Upper lobe of left lung (tissue), 6 donors: ENCODE data around the gene LRRC52. TPM values are rescaled to one million over a fixed set of nuclear protein-coding genes. Genes with fewer than 3 reads are reported as not detected.

Experiments used
- ATAC-seq, 2 donors: fragments of 200-7000 bp; cut with Tn5 transposase; one replicate each; pipeline ENCODE4 v1.9.1; 2022; ENCODE audit warnings: mild to moderate bottlenecking in 2 of 2, moderate library complexity in 2 of 2; ENCODE audit not compliant: low FRiP score in 2 of 2
- DNase-seq, 2 donors: peaks; one replicate each; pipeline ENCODE4 v3.0.0-alpha.2; 2019 to 2020
- H3K27ac ChIP-seq, 4 donors: fragments of 200-600 bp; sonication (generic); one replicate each; pipeline ENCODE4 v1.5.1; 2016 to 2019
- H3K27me3 ChIP-seq, 4 donors: fragments of 200-600 bp; sonication (generic); one replicate each; pipeline ENCODE4 v1.5.1; 2017 to 2019
- H3K36me3 ChIP-seq, 4 donors: fragments of 200-600 bp; sonication (generic); one replicate each; pipeline ENCODE4 v1.5.1; 2016 to 2019
- H3K4me1 ChIP-seq, 4 donors: fragments of 200-600 bp; sonication (generic); one replicate each; pipeline ENCODE4 v1.5.1; 2018 to 2019
- H3K4me3 ChIP-seq, 4 donors: fragments of 200-600 bp; sonication (generic); one replicate each; pipeline ENCODE4 v1.5.1; 2017 to 2019; ENCODE audit warnings: mild to moderate bottlenecking in 2 of 4, moderate library complexity in 1 of 4
- H3K9me3 ChIP-seq, 4 donors: fragments of 200-600 bp; sonication (generic); one replicate each; pipeline ENCODE4 v1.5.1; 2018 to 2019
- CTCF ChIP-seq, 6 experiments: fragments of 450-650 bp in 4 of 6; fragments of 200-600 bp in 2 of 6; sonication (generic) in 2 of 6; IDR thresholded peaks; one replicate each; pipeline ENCODE4 v1.5.1; 2016 to 2019; ENCODE audit warnings: antibody characterized with exemption in 6 of 6
- EP300 ChIP-seq, 4 donors: sonication (generic); formaldehyde crosslinking; IDR thresholded peaks; one replicate each; pipeline ENCODE4 v1.5.1; 2017; ENCODE audit warnings: antibody characterized with exemption in 4 of 4, control low read depth in 2 of 4
- POLR2A ChIP-seq, 4 donors: fragments of 450-650 bp; IDR thresholded peaks; one replicate each; pipeline ENCODE4 v1.5.1; 2016 to 2017; ENCODE audit warnings: antibody characterized with exemption in 4 of 4, mild to moderate bottlenecking in 2 of 4
- POLR2AphosphoS5 ChIP-seq, 2 donors: sonication (generic); formaldehyde crosslinking; IDR thresholded peaks; one replicate each; pipeline ENCODE4 v1.5.1; 2017; ENCODE audit warnings: antibody characterized with exemption in 2 of 2
- WGBS, 2 donors: methylation state at CpG; one replicate each; pipeline ENCODE4 v1.1.5; 2017 to 2018; 5-methylcytosine and 5-hydroxymethylcytosine counted together
- total RNA-seq, 6 donors: library from RNA; depleted of rRNA in 4 of 6; stranded (reverse); fragments of >200 nt in 4 of 6; gene quantifications; one replicate each; pipeline versions ENCODE4 v1.1.0 to v1.2.1, GENCODE V29; 2016 to 2021
- donor health status: DM: no; HTN: no; CAD: no; lungs with moderate emphysema.
- donor health status: DM: no; HTN: yes; CAD: no; lungs with severe emphysema.

Gene LRRC52
- 1 to 10 TPM in 1 of 6 donors, under 1 TPM in 2, not detected in 3; 0.44 to 1.7 (median 0.46) TPM for total RNA-seq

- H3K4me1 ChIP-seq, result peaks cover 3 to 13% (median 7%) of the 10 kb centered on the region in 4 donors
- no peak within 1 kb of the TSS for H3K4me3 ChIP-seq
- TF ChIP-seq POLR2AphosphoS5 (IDR thresholded peaks at IDR 0.05) (no peak), EP300 (IDR thresholded peaks at IDR 0.05) (no peak), POLR2A (IDR thresholded peaks at IDR 0.05) (no peak), CTCF (IDR thresholded peaks at IDR 0.05) (no peak)
- 17% methylated on average over 7 to 11 of the region's 12 CpGs for WGBS, 2 donors
- peak; percentile 26 to 42 for ATAC-seq
- no peaks in the 10 kb centered on the region for H3K36me3 ChIP-seq
- H3K9me3 ChIP-seq, result no peaks in the 10 kb centered on the region
- no peaks in the 10 kb centered on the region for H3K27me3 ChIP-seq
- DNase-seq, result peak in 1 of 2 donors; percentile 67
- peak within 1 kb of the TSS in 1 of 4 donors; percentile 36 for H3K27ac ChIP-seq
Measured at GRCh38 chr1:165543532-165544438, at the start of gene LRRC52. Gene LRRC52, plus strand, starts transcription at chr1:165544000. Its CDS starts 297 bp downstream, at chr1:165544297.

- TF ChIP-seq POLR2A (IDR thresholded peaks at IDR 0.05), result no peak
- no peak for TF ChIP-seq CTCF (IDR thresholded peaks at IDR 0.05)
- no peak for TF ChIP-seq POLR2AphosphoS5 (IDR thresholded peaks at IDR 0.05)
- no peak for TF ChIP-seq EP300 (IDR thresholded peaks at IDR 0.05)
- H3K36me3 ChIP-seq, result no peaks in the 10 kb centered on the region
- 62 to 78% methylated on average over 5 of the region's 5 CpGs for WGBS, 2 donors
- H3K27me3 ChIP-seq, result no peaks in the 10 kb centered on the region
- no peaks in the 10 kb centered on the region for H3K9me3 ChIP-seq
- peaks cover 0 to 3% (median 0%) of the 10 kb centered on the region in 4 donors for H3K4me1 ChIP-seq
- H3K27ac ChIP-seq, result no peak overlapping the region
- H3K4me3 ChIP-seq, result no peak overlapping the region
- no peak for DNase-seq
- ATAC-seq, result no peak
Measured at GRCh38 chr1:165494949-165495857, 48.6 kb upstream of the LRRC52 start.

GRCh38 chr1:165495858-165496205, 48.0 kb upstream of the LRRC52 start:
- H3K4me1 ChIP-seq, result peaks cover 0 to 3% (median 0%) of the 10 kb centered on the region in 4 donors
- H3K36me3 ChIP-seq, result no peaks in the 10 kb centered on the region
- H3K9me3 ChIP-seq, result no peaks in the 10 kb centered on the region
- H3K27me3 ChIP-seq, result no peaks in the 10 kb centered on the region
- ATAC-seq (no peak), DNase-seq (no peak)
- TF ChIP-seq POLR2AphosphoS5 (IDR thresholded peaks at IDR 0.05), result no peak
- no peak for TF ChIP-seq EP300 (IDR thresholded peaks at IDR 0.05)
- no peak for TF ChIP-seq POLR2A (IDR thresholded peaks at IDR 0.05)
- TF ChIP-seq CTCF (IDR thresholded peaks at IDR 0.05), result no peak
- no peak overlapping the region for H3K4me3 ChIP-seq
- no peak overlapping the region for H3K27ac ChIP-seq
- 83 to 89% methylated on average over 3 of the region's 3 CpGs for WGBS, 2 donors

DNA sequence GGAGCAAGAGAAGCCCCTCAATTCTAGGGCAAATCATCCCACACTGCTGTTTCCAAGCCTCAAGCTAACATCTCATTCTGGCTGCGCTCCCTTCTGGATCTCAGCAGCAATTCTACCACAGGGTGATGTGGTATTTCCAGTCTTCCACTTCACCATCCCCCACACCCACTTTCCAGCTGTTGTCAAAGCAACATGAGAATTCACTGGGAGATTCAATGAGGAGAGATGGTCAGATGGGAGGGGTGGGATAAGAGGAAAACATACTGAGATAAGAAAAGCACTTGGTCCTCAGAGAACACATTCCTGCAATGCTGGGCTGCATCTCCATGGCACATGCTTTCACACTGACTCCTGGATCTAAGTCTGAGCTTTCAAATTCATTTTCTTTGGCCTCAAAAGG, 47.3 kb upstream of the LRRC52 start:
- TF ChIP-seq CTCF (IDR thresholded peaks at IDR 0.05) (no peak), POLR2AphosphoS5 (IDR thresholded peaks at IDR 0.05) (no peak), EP300 (IDR thresholded peaks at IDR 0.05) (no peak), POLR2A (IDR thresholded peaks at IDR 0.05) (no peak)
- H3K27ac ChIP-seq, result no peak overlapping the region
- peaks cover 0 to 3% (median 0%) of the 10 kb centered on the region in 4 donors for H3K4me1 ChIP-seq
- no peaks in the 10 kb centered on the region for H3K36me3 ChIP-seq
- no peaks in the 10 kb centered on the region for H3K9me3 ChIP-seq
- 93 to 95% methylated on average over 1 of the region's 1 CpG for WGBS, 2 donors
- H3K27me3 ChIP-seq, result no peaks in the 10 kb centered on the region
- H3K4me3 ChIP-seq, result no peak overlapping the region
- no peak for DNase-seq
- ATAC-seq, result no peak
